GM18505 (cell line): ENCODE measurements around the gene COL2A1.
"Not testable (repeated sequence)": the region's sequence is repeated elsewhere in the genome, so short reads cannot be mapped to it uniquely, and the experiment has no call there.

Experiments
- ATAC-seq: cut with Tn5 transposase; IDR thresholded peaks from one replicate; pipeline ENCODE4 v1.9.1; 2021; ENCODE audit not compliant: unreplicated experiment
- POLR2A ChIP-seq: IDR thresholded peaks from 4 replicates; pipeline ENCODE4 v1.6.1; 2011; ENCODE audit warnings: borderline replicate concordance; ENCODE audit not compliant: insufficient read depth, insufficient read length; ENCODE audit errors: extremely low read depth

COL2A1 gene

GRCh38 chr12:47977046-47977771 lies 27.1 kb downstream of the COL2A1 start:
- no peak for TF ChIP-seq POLR2A

GRCh38 chr12:47975816-47976215 lies 28.5 kb downstream of the COL2A1 start:
- ATAC-seq, result no peak
- no peak for TF ChIP-seq POLR2A

More at GRCh38 chr12:47977046-47977771, 27.1 kb downstream of the COL2A1 start:
- ATAC-seq, result no peak

GRCh38 chr12:47975036-47975620 lies 29.1 kb downstream of the COL2A1 start:
- TF ChIP-seq POLR2A, result no peak
- no peak for ATAC-seq

- no peak for TF ChIP-seq POLR2A
- no peak for ATAC-seq
Observed at GRCh38 chr12:47973870-47974269, 30.4 kb downstream of the COL2A1 start.

GRCh38 chr12:47972895-47973294 lies 31.4 kb downstream of the COL2A1 start:
- ATAC-seq, result no peak
- no peak for TF ChIP-seq POLR2A

- TF ChIP-seq POLR2A, result no peak
- ATAC-seq, result no peak
Observed at GRCh38 chr12:47970843-47971242, 33.4 kb downstream of the COL2A1 start.

GRCh38 chr12:47969845-47970244 lies 34.4 kb downstream of the COL2A1 start:
- no peak for TF ChIP-seq POLR2A
- ATAC-seq, result no peak

- ATAC-seq, result no peak
Observed at GRCh38 chr12:47967461-47968321, 36.6 kb downstream of the COL2A1 start.

GRCh38 chr12:47965581-47965980 lies 38.7 kb downstream of the COL2A1 start:
- no peak for TF ChIP-seq POLR2A
- no peak for ATAC-seq

More at GRCh38 chr12:47967461-47968321, 36.6 kb downstream of the COL2A1 start:
- no peak for TF ChIP-seq POLR2A

GRCh38 chr12:47964106-47964728 lies 40.1 kb downstream of the COL2A1 start:
- TF ChIP-seq POLR2A, result no peak
- ATAC-seq, result no peak

- peak; percentile 53 for TF ChIP-seq POLR2A
- peak; percentile 95 for ATAC-seq
Observed at GRCh38 chr12:47963340-47964040, 40.8 kb downstream of the COL2A1 start, which contains the start of gene TMEM106C. Gene TMEM106C, plus strand, starts transcription at chr12:47963596. Its CDS starts 641 bp downstream, at chr12:47964237.

- no peak for ATAC-seq
- TF ChIP-seq POLR2A, result no peak
Observed at GRCh38 chr12:47962198-47962597, 42.1 kb downstream of the COL2A1 start.

GRCh38 chr12:47957671-47958070 lies 46.6 kb downstream of the COL2A1 start:
- ATAC-seq, result not testable (repeated sequence)
